ENCODE results near the gene TNFRSF8.
"Not testable (repeated sequence)": the region's sequence is repeated elsewhere in the genome, so short reads cannot be mapped to it uniquely, and the experiment has no call there.

DNA sequence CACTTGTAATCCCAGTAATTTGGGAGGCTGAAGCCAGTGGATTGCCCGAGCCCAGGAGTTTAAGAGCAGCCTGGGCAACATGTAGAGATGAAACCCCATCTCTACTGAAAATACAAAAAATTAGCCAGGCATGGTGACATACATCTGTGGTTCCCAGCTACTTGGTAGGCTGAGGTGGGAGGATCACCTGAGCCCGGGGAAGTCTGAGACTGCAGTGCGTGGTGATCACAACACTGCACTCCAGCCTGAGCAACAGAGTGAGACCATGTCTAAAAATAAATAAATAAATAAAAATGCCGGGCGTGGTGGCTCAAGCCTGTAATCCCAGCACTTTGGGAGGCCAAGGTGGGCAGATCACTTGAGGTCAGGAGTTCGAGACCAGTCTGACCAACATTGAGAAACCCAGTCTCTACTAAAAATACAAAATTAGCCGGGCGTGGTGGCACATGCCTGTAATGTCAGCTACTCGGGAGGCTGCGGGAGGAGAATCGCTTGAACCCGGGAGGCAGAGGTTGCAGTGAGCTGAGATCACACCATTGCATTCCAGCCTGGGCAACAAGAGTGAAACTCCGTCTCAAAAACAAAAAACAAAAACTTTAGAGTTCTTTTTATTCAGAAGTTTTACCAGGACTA is 23.2 kb upstream of the TNFRSF8 start:
- TF ChIP-seq, protein P1, sequence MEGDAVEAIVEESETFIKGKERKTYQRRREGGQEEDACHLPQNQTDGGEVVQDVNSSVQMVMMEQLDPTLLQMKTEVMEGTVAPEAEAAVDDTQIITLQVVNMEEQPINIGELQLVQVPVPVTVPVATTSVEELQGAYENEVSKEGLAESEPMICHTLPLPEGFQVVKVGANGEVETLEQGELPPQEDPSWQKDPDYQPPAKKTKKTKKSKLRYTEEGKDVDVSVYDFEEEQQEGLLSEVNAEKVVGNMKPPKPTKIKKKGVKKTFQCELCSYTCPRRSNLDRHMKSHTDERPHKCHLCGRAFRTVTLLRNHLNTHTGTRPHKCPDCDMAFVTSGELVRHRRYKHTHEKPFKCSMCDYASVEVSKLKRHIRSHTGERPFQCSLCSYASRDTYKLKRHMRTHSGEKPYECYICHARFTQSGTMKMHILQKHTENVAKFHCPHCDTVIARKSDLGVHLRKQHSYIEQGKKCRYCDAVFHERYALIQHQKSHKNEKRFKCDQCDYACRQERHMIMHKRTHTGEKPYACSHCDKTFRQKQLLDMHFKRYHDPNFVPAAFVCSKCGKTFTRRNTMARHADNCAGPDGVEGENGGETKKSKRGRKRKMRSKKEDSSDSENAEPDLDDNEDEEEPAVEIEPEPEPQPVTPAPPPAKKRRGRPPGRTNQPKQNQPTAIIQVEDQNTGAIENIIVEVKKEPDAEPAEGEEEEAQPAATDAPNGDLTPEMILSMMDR (IDR thresholded peaks at IDR 0.05) = not testable (repeated sequence)
- TF ChIP-seq POLR2A (IDR thresholded peaks at IDR 0.05) = not testable (repeated sequence)

Measured in thyroid gland (tissue), 4 donors.